ENCODE data around the gene MYBPC2.

MYBPC2 gene

GRCh38 chr19:50401605-50402450, 30.9 kb upstream of the MYBPC2 start:
- DNase-seq (ENCODE audit: low read depth, low spot score) = no peak
- no peak overlapping the region for H3K4me3 ChIP-seq (ENCODE audit: low read depth, low read length)
- TF ChIP-seq CTCF (IDR thresholded peaks at IDR 0.05; ENCODE audit: low read depth, low read length) = no peak
- in situ Hi-C loops (cut with HindIII; ENCODE audit: low sequenced_read_pairs) = no loop called here

- no peak for DNase-seq (ENCODE audit: low read depth, low spot score)
- no peak overlapping the region for H3K4me3 ChIP-seq (ENCODE audit: low read depth, low read length)
- in situ Hi-C loops (cut with HindIII; ENCODE audit: low sequenced_read_pairs) = no loop called here
- TF ChIP-seq CTCF (IDR thresholded peaks at IDR 0.05; ENCODE audit: low read depth, low read length) = no peak
Measured at GRCh38 chr19:50402544-50403301, 30.0 kb upstream of the MYBPC2 start.

- no peak for DNase-seq (ENCODE audit: low read depth, low spot score)
- H3K4me3 ChIP-seq (ENCODE audit: low read depth, low read length) = no peak overlapping the region
- TF ChIP-seq CTCF (IDR thresholded peaks at IDR 0.05; ENCODE audit: low read depth, low read length) = no peak
- in situ Hi-C loops (cut with HindIII; ENCODE audit: low sequenced_read_pairs) = no loop called here
Measured at GRCh38 chr19:50406156-50406820, 26.4 kb upstream of the MYBPC2 start.

- no peak for DNase-seq (ENCODE audit: low read depth, low spot score)
- H3K4me3 ChIP-seq (ENCODE audit: low read depth, low read length) = no peak overlapping the region
- in situ Hi-C loops (cut with HindIII; ENCODE audit: low sequenced_read_pairs) = no loop called here
- TF ChIP-seq CTCF (IDR thresholded peaks at IDR 0.05; ENCODE audit: low read depth, low read length) = no peak
Measured at GRCh38 chr19:50406829-50407228, 25.9 kb upstream of the MYBPC2 start.

- no peak for TF ChIP-seq CTCF (IDR thresholded peaks at IDR 0.05; ENCODE audit: low read depth, low read length)
- no peak for DNase-seq (ENCODE audit: low read depth, low spot score)
- no peak overlapping the region for H3K4me3 ChIP-seq (ENCODE audit: low read depth, low read length)
- in situ Hi-C loops (cut with HindIII; ENCODE audit: low sequenced_read_pairs) = no loop called here
Measured at GRCh38 chr19:50409347-50409746, 23.3 kb upstream of the MYBPC2 start.

GRCh38 chr19:50410109-50410508, 22.6 kb upstream of the MYBPC2 start:
- H3K4me3 ChIP-seq (ENCODE audit: low read depth, low read length) = no peak overlapping the region
- DNase-seq (ENCODE audit: low read depth, low spot score) = no peak
- no peak for TF ChIP-seq CTCF (IDR thresholded peaks at IDR 0.05; ENCODE audit: low read depth, low read length)
- in situ Hi-C loops (cut with HindIII; ENCODE audit: low sequenced_read_pairs) = no loop called here
